Caco-2 (cell line): Measurements from ENCODE around the gene MYL3. TPM values are rescaled to one million over a fixed set of nuclear protein-coding genes. Genes with fewer than 3 reads are reported as not detected.

ENCODE experiments used
- BruUV-seq: library from RNA; stranded (reverse); fragments of 400-500 nt; replicated peaks from 2 replicates; lab custom pipeline; 2021; lab: Mats Ljungman, UMichigan
- CTCF ChIA-PET: fragments of 300-600 bp; sonication (Branson Sonifier 250); formaldehyde crosslinking; loops from one replicate; lab custom pipeline; 2022; ENCODE audit warnings: antibody characterized with exemption; lab: Charles Lee
- POLR2A ChIA-PET: fragments of 300-600 bp; sonication (Branson Sonifier 250); formaldehyde crosslinking; loops from one replicate; lab custom pipeline; 2022; ENCODE audit warnings: antibody characterized with exemption; lab: Charles Lee
- DNase-seq, 2 experiments: peaks; one replicate each; pipeline versions ENCODE4 v3.0.0 to v3.0.0-alpha.2; 2020 to 2022
- H3K27me3 ChIP-seq: replicated peaks from 2 replicates; pipeline ENCODE4 v1.6.0; 2011; ENCODE audit warnings: low read length; ENCODE audit not compliant: control insufficient read depth, insufficient read depth
- H3K36me3 ChIP-seq: 2 replicates; pipeline ENCODE4 v1.5.1; 2011; ENCODE audit warnings: low read length; ENCODE audit not compliant: control insufficient read depth, insufficient read depth
- H3K4me1 ChIP-seq: fragments of 250-450 bp; sonication (Bioruptor Pico); 2 replicates; pipeline ENCODE4 v1.5.1; 2020; ENCODE audit warnings: mild to moderate bottlenecking
- H3K4me3 ChIP-seq: 2 replicates; pipeline ENCODE4 v1.5.1; 2011; ENCODE audit warnings: low read depth, mild to moderate bottlenecking, control low read depth, low read length
- H3K9me3 ChIP-seq: fragments of 250-450 bp; sonication (Bioruptor Pico); 2 replicates; pipeline ENCODE4 v1.5.1; 2020; ENCODE audit warnings: mild to moderate bottlenecking, moderate library complexity
- H3K27ac Mint-ChIP-seq: one replicate; pipeline ENCODE4 v1.8.0; 2022; ENCODE audit warnings: mixed read lengths; ENCODE audit not compliant: unreplicated experiment
- H3K27me3 Mint-ChIP-seq: one replicate; pipeline ENCODE4 v1.8.0; 2022; ENCODE audit warnings: mixed read lengths; ENCODE audit not compliant: insufficient read depth, unreplicated experiment
- H3K36me3 Mint-ChIP-seq: one replicate; pipeline ENCODE4 v1.8.0; 2022; ENCODE audit warnings: mild to moderate bottlenecking, mixed read lengths; ENCODE audit not compliant: insufficient read depth, unreplicated experiment
- H3K4me1 Mint-ChIP-seq: one replicate; pipeline ENCODE4 v1.8.0; 2022; ENCODE audit warnings: low read depth, mixed read lengths; ENCODE audit not compliant: unreplicated experiment
- H3K4me3 Mint-ChIP-seq: one replicate; pipeline ENCODE4 v1.8.0; 2022; ENCODE audit warnings: mild to moderate bottlenecking, moderate library complexity, mixed read lengths; ENCODE audit not compliant: unreplicated experiment
- H3K9me3 Mint-ChIP-seq: one replicate; pipeline ENCODE4 v1.8.0; 2022; ENCODE audit warnings: mixed read lengths; ENCODE audit not compliant: unreplicated experiment
- CTCF ChIP-seq, 2 experiments: fragments of 200-600 bp in 1 of 2; IDR thresholded peaks; 1 replicate in 1 of 2; 2 replicates in 1 of 2; pipeline versions ENCODE4 v1.5.1 to v1.8.0; 2011 to 2022; ENCODE audit warnings: antibody characterized with exemption in 1 of 2, control low read depth in 1 of 2, inconsistent platforms in 1 of 2, low read depth in 1 of 2, low read length in 1 of 2, mild to moderate bottlenecking in 1 of 2, moderate library complexity in 1 of 2; ENCODE audit not compliant: insufficient read depth in 1 of 2, severe bottlenecking in 1 of 2, unreplicated experiment in 1 of 2
- intact Hi-C: fragments of 100-400 bp; cut with micrococcal nuclease; formaldehyde crosslinking; loops from one replicate; pipeline ENCODE4 v1.10.0; 2022; ENCODE audit not compliant: unreplicated experiment
- total RNA-seq: library from RNA; stranded (reverse); gene quantifications from 2 replicates; pipeline ENCODE4 v1.2.3, GENCODE V29; 2022

Gene MYL3
- total RNA-seq, 1 experiment from 2014 or later: 13.8 TPM

- POLR2A ChIA-PET: no interaction called here
- H3K4me1 ChIP-seq: peaks cover 33% of the 10 kb centered on the region
- H3K9me3 Mint-ChIP-seq: no peaks in the 10 kb centered on the region
- H3K27ac Mint-ChIP-seq: peak overlapping the region; percentile 0
- H3K9me3 ChIP-seq: no peaks in the 10 kb centered on the region
- H3K27me3 ChIP-seq: no peaks in the 10 kb centered on the region
- no peak for TF ChIP-seq CTCF (IDR thresholded peaks at IDR 0.05; ENCODE audit: insufficient read depth in 1 of 2, low read depth in 1 of 2, low read length in 1 of 2, severe bottlenecking in 1 of 2, unreplicated experiment in 1 of 2)
- peaks cover 22% of the 10 kb centered on the region for H3K4me1 Mint-ChIP-seq
- DNase-seq: peak in 1 of 2 experiments; percentile 11
- intact Hi-C loops: loop anchor here (2.0 kb wide), 1 partner anchor 15 kb away; no protein-coding TSS in a partner anchor
- BruUV-seq: TSS peak; percentile 88
- H3K36me3 ChIP-seq: no peaks in the 10 kb centered on the region
- H3K4me3 Mint-ChIP-seq: peak overlapping the region; percentile 8
- no peaks in the 10 kb centered on the region for H3K27me3 Mint-ChIP-seq
- CTCF ChIA-PET: no interaction called here
- peaks cover 3% of the 10 kb centered on the region for H3K36me3 Mint-ChIP-seq
- no peak overlapping the region for H3K4me3 ChIP-seq
Measured at GRCh38 chr3:46864061-46864881, 1.0 kb upstream of the MYL3 start.

- Mint-ChIP-seq H3K4me3 (no peak overlapping the region), H3K9me3 (no peaks in the 10 kb centered on the region), H3K27ac (no peak overlapping the region), H3K36me3 (peaks cover 5% of the 10 kb centered on the region), H3K4me1 (peaks cover 22% of the 10 kb centered on the region), H3K27me3 (no peaks in the 10 kb centered on the region)
- DNase-seq: peak in 1 of 2 experiments; percentile 30
- H3K9me3 ChIP-seq: no peaks in the 10 kb centered on the region
- H3K4me1 ChIP-seq: peaks cover 33% of the 10 kb centered on the region
- TF ChIP-seq CTCF (IDR thresholded peaks at IDR 0.05; ENCODE audit: insufficient read depth in 1 of 2, low read depth in 1 of 2, low read length in 1 of 2, severe bottlenecking in 1 of 2, unreplicated experiment in 1 of 2): no peak
- intact Hi-C loops: loop anchor here (2.0 kb wide), 1 partner anchor 14 kb away; no protein-coding TSS in a partner anchor
- BruUV-seq: no TSS peak
- no peaks in the 10 kb centered on the region for H3K27me3 ChIP-seq
- no peaks in the 10 kb centered on the region for H3K36me3 ChIP-seq
- CTCF ChIA-PET: interaction anchor here (0.9 to 1.3 kb wide), 2 partner anchors 42 to 47 kb away, joined by 3 read pairs; no protein-coding TSS in a partner anchor
- H3K4me3 ChIP-seq: no peak overlapping the region; the same call in 1 of the 2 replicates
- POLR2A ChIA-PET: no interaction called here
Measured at GRCh38 chr3:46862369-46863025, 747 bp downstream of the MYL3 start.

- H3K9me3 Mint-ChIP-seq: no peaks in the 10 kb centered on the region
- no peaks in the 10 kb centered on the region for H3K27me3 ChIP-seq
- ChIA-PET CTCF (interaction anchor here (1.3 kb wide), 1 partner anchor 48 kb away, joined by 3 read pairs; no protein-coding TSS in a partner anchor), POLR2A (no interaction called here)
- no peaks in the 10 kb centered on the region for H3K36me3 ChIP-seq
- DNase-seq: peak in 1 of 2 experiments; percentile 28
- no peak overlapping the region for H3K4me3 ChIP-seq
- no peaks in the 10 kb centered on the region for H3K27me3 Mint-ChIP-seq
- no TSS peak for BruUV-seq
- peaks cover 5% of the 10 kb centered on the region for H3K36me3 Mint-ChIP-seq
- intact Hi-C loops: loop anchor here (2.0 kb wide), 2 partner anchors 13 to 157 kb away; no protein-coding TSS in a partner anchor
- H3K9me3 ChIP-seq: no peaks in the 10 kb centered on the region
- TF ChIP-seq CTCF (IDR thresholded peaks at IDR 0.05; ENCODE audit: insufficient read depth in 1 of 2, low read depth in 1 of 2, low read length in 1 of 2, severe bottlenecking in 1 of 2, unreplicated experiment in 1 of 2): no peak
- no peak overlapping the region for H3K27ac Mint-ChIP-seq
- H3K4me1 ChIP-seq: peaks cover 30% of the 10 kb centered on the region
- no peak overlapping the region for H3K4me3 Mint-ChIP-seq
- H3K4me1 Mint-ChIP-seq: peaks cover 22% of the 10 kb centered on the region
Measured at GRCh38 chr3:46861605-46862368, 1.5 kb downstream of the MYL3 start.
